ENCODE results near the gene MARVELD1. TPM values are rescaled to one million over a fixed set of nuclear protein-coding genes. Genes with fewer than 3 reads are reported as not detected.

MARVELD1 gene
- total RNA-seq: 63.3 and 68.2 TPM in 2 replicates

GRCh38 chr10:97713339-97713825 is at the start of gene MARVELD1:
Gene MARVELD1, plus strand, starts transcription at chr10:97713730. Its CDS starts 147 bp downstream, at chr10:97713877.

DNA sequence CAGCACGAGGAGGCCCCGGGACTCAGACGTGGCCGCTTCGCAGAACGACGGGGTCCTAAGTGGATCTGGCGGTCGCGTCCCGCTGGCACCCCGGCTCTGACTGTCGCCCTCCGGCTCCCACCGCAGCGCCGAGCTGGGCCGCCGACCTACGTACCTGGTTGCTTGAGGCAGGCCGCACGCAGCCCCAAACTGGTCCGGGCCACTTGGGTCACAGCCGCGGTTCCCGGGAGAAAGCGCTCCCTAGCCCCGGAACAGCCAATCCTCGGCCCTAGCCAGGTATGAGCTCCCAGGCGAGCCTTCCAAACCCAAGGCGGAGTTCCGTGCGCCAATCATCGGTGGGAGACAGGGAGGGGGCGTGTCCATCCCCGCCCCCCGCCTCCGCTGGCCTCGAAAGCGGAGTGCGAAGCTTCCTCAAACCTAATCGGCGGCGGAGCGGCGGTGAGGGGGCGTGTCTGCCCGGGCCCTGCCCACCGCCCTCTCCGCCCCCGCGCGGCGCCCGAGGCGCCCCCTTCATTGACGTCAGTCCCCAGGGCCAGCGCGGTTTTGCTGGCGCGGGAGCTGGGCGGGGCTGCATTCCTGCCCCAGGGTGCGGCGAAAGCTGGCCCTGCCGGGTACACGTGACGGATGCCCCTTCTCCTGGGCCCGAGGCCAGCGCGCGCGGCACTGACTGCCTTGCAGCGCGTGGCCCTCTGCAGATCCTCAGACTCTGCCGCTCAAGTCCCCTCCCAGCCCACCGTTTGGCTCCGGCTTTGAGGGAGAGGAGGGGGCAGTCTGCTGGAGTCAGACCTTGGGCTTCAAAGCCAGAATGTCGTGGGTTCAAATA is 26.4 kb upstream of the MARVELD1 start, which contains the start of gene AVPI1:
Gene AVPI1, minus strand, starts transcription at position 280 of the 823 bp plus-strand sequence. CDS start 7,336 bp downstream, outside the sequence.

GRCh38 chr10:97736902-97737769 is 23.6 kb downstream of the MARVELD1 start, which contains the start of gene ZFYVE27:
Gene ZFYVE27, plus strand, starts transcription at chr10:97737128. Its CDS starts 1,350 bp downstream, at chr10:97738478.

Other genes starting within 250 kb of the MARVELD1 start
- gene MMS19, start 215.3 kb upstream of the MARVELD1 start, total RNA-seq: 94.9 and 97.0 TPM in 2 replicates
- 28.2 and 34.6 TPM in 2 replicates for gene UBTD1, start 214.8 kb upstream of the MARVELD1 start, total RNA-seq
- 0.24 and 0.32 TPM in 2 replicates for gene ANKRD2, start 141.0 kb upstream of the MARVELD1 start, total RNA-seq
- 1.5 and 1.6 TPM in 2 replicates for gene HOGA1, start 129.3 kb upstream of the MARVELD1 start, total RNA-seq
- 0.49 TPM in 1 of 2 replicates, not detected in the other for gene C10orf62, start 124.0 kb upstream of the MARVELD1 start, total RNA-seq
- 5.0 and 5.8 TPM in 2 replicates for gene MORN4, start 80.2 kb upstream of the MARVELD1 start, total RNA-seq
- 29.7 and 37.8 TPM in 2 replicates for gene PI4K2A, start 73.1 kb upstream of the MARVELD1 start, total RNA-seq
- gene AVPI1, start 26.5 kb upstream of the MARVELD1 start, total RNA-seq: 23.5 and 32.1 TPM in 2 replicates
- 19.8 and 20.6 TPM in 2 replicates for gene ZFYVE27, start 23.4 kb downstream of the MARVELD1 start, total RNA-seq
- gene SFRP5, start 58.3 kb downstream of the MARVELD1 start, total RNA-seq: not detected in 2 replicates
- under 0.01 TPM in 2 replicates for gene GOLGA7B, start 136.1 kb downstream of the MARVELD1 start, total RNA-seq